CD4-positive, alpha-beta T cell (primary cell): ENCODE data around the gene NPIPA8. TPM values are rescaled to one million over a fixed set of nuclear protein-coding genes. Genes with fewer than 3 reads are reported as not detected.
"Not testable (repeated sequence)": the region's sequence is repeated elsewhere in the genome, so short reads cannot be mapped to it uniquely, and the experiment has no call there.

Experiments
- ATAC-seq: fragments of 200-7000 bp; cut with Tn5 transposase; one replicate; pipeline ENCODE4 v1.10.0; 2022; ENCODE audit warnings: mild to moderate bottlenecking; ENCODE audit not compliant: poor library complexity
- CTCF ChIA-PET: fragments of 350-600 bp; sonication (Branson Sonifier 250); formaldehyde crosslinking; loops from one replicate; lab custom pipeline; 2021; ENCODE audit warnings: antibody characterized with exemption, inconsistent platforms; lab: Charles Lee
- POLR2A ChIA-PET: fragments of 350-600 bp; sonication (Branson Sonifier 250); formaldehyde crosslinking; loops from one replicate; lab custom pipeline; 2021; ENCODE audit warnings: antibody characterized with exemption, inconsistent platforms; lab: Charles Lee
- DNase-seq, 14 experiments: peaks; one replicate each; pipeline ENCODE4 v3.0.0-alpha.2; 2013 to 2020; ENCODE audit warnings: mixed read lengths in 2 of 14
- H3K27ac ChIP-seq, 2 donors: one replicate each; pipeline versions ENCODE4 v1.5.1 to v1.7.0; 2013; ENCODE audit warnings: low read length in 2 of 2, low read depth in 1 of 2, mild to moderate bottlenecking in 1 of 2
- H3K27me3 ChIP-seq, 2 experiments: 1 replicate in 1 of 2; 2 replicates in 1 of 2; pipeline versions ENCODE4 v1.6.1 to v1.7.0; 2013; ENCODE audit warnings: low read length in 2 of 2, control low read depth in 1 of 2, mild to moderate bottlenecking in 1 of 2, moderate library complexity in 1 of 2; ENCODE audit not compliant: insufficient read depth in 2 of 2, control insufficient read depth in 1 of 2
- H3K36me3 ChIP-seq: one replicate; pipeline ENCODE4 v1.6.1; 2013; ENCODE audit warnings: low read length, control low read depth; ENCODE audit not compliant: insufficient read depth
- H3K4me1 ChIP-seq: one replicate; pipeline ENCODE4 v1.6.1; 2013; ENCODE audit warnings: low read length, control low read depth; ENCODE audit not compliant: insufficient read depth
- H3K4me3 ChIP-seq: one replicate; pipeline ENCODE4 v1.5.1; 2013; ENCODE audit warnings: mild to moderate bottlenecking, low read length, moderate library complexity
- H3K9me3 ChIP-seq, 2 experiments: 1 replicate in 1 of 2; 2 replicates in 1 of 2; pipeline versions ENCODE4 v1.6.1 to v1.7.0; 2013; ENCODE audit warnings: low read length in 2 of 2, mild to moderate bottlenecking in 2 of 2, control low read depth in 1 of 2, moderate library complexity in 1 of 2; ENCODE audit not compliant: control insufficient read depth in 1 of 2, insufficient read depth in 1 of 2
- H3K27ac Mint-ChIP-seq: one replicate; pipeline ENCODE4 v1.8.0; 2020; ENCODE audit warnings: mixed read lengths
- H3K27me3 Mint-ChIP-seq: one replicate; pipeline ENCODE4 v1.8.0; 2021; ENCODE audit warnings: mixed read lengths
- H3K36me3 Mint-ChIP-seq: one replicate; pipeline ENCODE4 v1.8.0; 2021; ENCODE audit warnings: low read depth, mixed read lengths
- H3K4me1 Mint-ChIP-seq: one replicate; pipeline ENCODE4 v1.8.0; 2021; ENCODE audit warnings: low read depth, mixed read lengths
- H3K4me3 Mint-ChIP-seq: one replicate; pipeline ENCODE4 v1.8.0; 2020; ENCODE audit warnings: mild to moderate bottlenecking, mixed read lengths
- H3K9me3 Mint-ChIP-seq: one replicate; pipeline ENCODE4 v1.8.0; 2020; ENCODE audit warnings: mixed read lengths
- intact Hi-C, 2 experiments: fragments of 100-400 bp; cut with DNase I in 1 of 2; cut with micrococcal nuclease in 1 of 2; formaldehyde crosslinking; loops; one replicate each; pipeline versions ENCODE4 v1.15.1 to v1.9.0; 2023 to 2025; cut with DNase I, micrococcal nuclease
- total RNA-seq, 174 experiments: library from RNA in 2 of 174; stranded (reverse) in 2 of 174; gene quantifications; one replicate each; pipeline ENCODE4 v1.2.3 and lab custom pipeline; 2021 to 2026

NPIPA8 gene
- total RNA-seq, 2 experiments from 2014 or later: 46.8 to 52.2 TPM

DNA sequence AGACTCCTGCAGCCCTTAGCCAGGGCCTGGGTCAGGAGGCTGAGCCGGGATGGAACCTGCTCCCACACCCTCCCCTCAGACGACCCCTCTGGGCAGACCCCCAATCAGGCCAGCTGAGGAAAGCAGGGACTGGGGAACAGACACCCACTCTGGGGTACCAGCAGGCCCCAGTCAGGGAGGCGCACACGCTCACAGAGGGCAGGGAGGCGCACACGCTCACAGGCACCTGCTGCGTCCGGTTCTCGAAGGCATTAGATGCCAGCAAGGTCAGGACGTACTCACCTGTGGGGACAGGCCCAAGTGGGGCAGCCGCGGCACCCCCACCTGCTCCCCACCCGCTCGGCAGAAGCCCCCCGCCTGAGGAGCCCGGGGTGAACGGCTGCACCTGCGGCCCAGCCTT is 8.1 kb upstream of the NPIPA8 start:
- H3K36me3 ChIP-seq, H3K9me3 Mint-ChIP-seq, H3K4me3 ChIP-seq, intact Hi-C loops, H3K27ac ChIP-seq, ATAC-seq, H3K4me1 ChIP-seq, H3K27me3 Mint-ChIP-seq, H3K27me3 ChIP-seq, H3K4me3 Mint-ChIP-seq, POLR2A ChIA-PET, H3K4me1 Mint-ChIP-seq, H3K27ac Mint-ChIP-seq, H3K9me3 ChIP-seq, CTCF ChIA-PET, H3K36me3 Mint-ChIP-seq, DNase-seq: not testable (repeated sequence)

DNA sequence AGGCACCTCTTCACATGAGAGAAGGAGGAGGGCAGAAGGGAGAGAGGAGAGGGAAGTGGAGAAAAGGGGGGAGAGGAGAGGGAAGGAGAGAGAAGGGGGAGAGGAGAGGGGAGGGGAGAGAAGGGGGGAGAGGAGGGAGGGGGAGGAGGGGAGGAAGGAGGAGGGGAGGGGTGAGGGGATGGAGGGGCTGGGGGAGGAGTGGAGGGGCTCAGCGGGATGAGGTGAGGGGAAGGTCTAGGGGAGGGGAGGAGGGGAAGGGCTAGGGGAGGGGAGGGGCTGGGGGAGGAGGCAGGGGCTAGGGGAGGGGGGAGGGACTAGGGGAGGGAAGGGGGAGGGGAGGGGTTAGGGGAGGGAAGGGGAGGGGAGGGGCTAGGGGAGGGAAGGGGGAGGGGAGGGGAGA is 5.5 kb upstream of the NPIPA8 start:
- H3K4me1 ChIP-seq, POLR2A ChIA-PET, H3K9me3 Mint-ChIP-seq, DNase-seq, H3K27me3 ChIP-seq, intact Hi-C loops, H3K9me3 ChIP-seq, H3K36me3 ChIP-seq, H3K36me3 Mint-ChIP-seq, H3K4me3 Mint-ChIP-seq, H3K27ac ChIP-seq, H3K4me3 ChIP-seq, CTCF ChIA-PET, H3K27me3 Mint-ChIP-seq, H3K27ac Mint-ChIP-seq, H3K4me1 Mint-ChIP-seq, ATAC-seq: not testable (repeated sequence)

DNA sequence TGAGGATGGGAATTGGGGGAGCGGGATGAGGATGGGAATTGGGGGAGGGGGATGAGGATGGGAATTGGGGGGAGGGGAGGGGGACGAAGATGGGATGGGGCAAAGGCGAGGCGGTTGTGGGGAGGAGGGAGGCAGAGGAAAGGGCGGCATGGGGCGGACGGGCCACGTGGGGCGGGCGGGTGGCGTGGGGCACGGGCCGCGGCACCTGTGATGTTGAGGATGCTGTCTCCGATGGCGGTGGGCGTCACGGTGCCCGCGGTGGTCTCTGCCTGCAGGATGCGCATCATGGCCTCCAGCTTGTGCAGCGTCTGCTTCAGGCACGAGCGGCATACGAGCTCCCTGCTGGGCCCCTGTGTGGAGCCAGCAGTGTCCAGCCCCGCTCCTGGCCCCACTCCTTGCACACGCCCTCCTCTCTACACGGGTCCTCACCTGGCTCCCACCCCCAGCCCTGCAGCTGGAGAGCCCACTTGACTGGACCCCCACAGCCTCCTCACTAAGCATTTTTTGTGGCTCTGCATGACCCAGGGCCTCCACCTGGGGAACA is 5.0 kb upstream of the NPIPA8 start:
- DNase-seq, H3K4me1 Mint-ChIP-seq, H3K4me1 ChIP-seq, POLR2A ChIA-PET, H3K27me3 Mint-ChIP-seq, intact Hi-C loops, H3K4me3 Mint-ChIP-seq, H3K9me3 Mint-ChIP-seq, H3K36me3 ChIP-seq, H3K9me3 ChIP-seq, H3K36me3 Mint-ChIP-seq, H3K27ac Mint-ChIP-seq, H3K4me3 ChIP-seq, H3K27ac ChIP-seq, H3K27me3 ChIP-seq, ATAC-seq, CTCF ChIA-PET: not testable (repeated sequence)

DNA sequence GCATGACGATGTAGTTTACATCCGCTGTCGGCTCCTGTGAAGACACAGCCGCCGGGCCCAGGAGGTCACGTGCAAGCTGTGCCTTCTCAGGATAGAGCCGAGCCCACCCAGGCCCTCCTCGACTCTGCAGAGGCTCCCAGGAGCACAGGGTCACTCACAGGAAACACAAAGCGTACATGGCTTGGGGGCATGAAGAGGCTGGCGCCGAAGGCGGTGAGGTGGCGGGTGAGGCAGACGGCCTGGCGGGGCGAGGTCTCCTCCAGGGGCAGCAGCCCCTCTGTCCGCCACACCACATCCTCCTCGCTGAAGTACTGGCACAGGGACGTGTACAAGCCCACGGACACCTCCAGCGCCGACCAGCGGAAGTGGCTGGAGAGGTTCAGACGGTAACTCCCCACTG is 2.7 kb upstream of the NPIPA8 start:
- POLR2A ChIA-PET, H3K27me3 ChIP-seq, H3K27me3 Mint-ChIP-seq, H3K4me1 Mint-ChIP-seq, H3K9me3 Mint-ChIP-seq, H3K4me3 Mint-ChIP-seq, H3K27ac Mint-ChIP-seq, H3K4me3 ChIP-seq, H3K9me3 ChIP-seq, H3K27ac ChIP-seq, H3K4me1 ChIP-seq, intact Hi-C loops, CTCF ChIA-PET, ATAC-seq, H3K36me3 Mint-ChIP-seq, H3K36me3 ChIP-seq: not testable (repeated sequence)
- peak in 1 of 14 experiments; percentile 0 for DNase-seq

DNA sequence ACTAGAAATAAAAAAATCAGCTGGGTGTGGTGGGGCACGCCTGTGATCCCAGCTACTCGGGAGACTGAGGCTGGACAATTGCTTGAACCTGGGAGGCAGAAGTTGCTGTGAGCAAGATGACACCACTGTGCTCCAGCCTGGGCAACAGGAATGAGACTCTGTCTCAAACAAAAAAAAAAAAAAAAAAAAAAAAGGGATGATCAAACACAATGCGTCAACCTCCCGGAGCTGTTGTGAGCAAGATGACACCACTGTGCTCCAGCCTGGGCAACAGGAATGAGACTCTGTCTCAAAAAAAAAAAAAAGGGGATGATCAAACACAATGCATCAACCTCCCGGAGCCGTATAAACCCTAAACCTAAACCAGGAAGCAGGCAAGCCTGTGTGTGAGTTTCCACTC is 24.7 kb downstream of the NPIPA8 start:
- H3K9me3 Mint-ChIP-seq, H3K4me3 ChIP-seq, H3K27me3 ChIP-seq, H3K36me3 Mint-ChIP-seq, H3K27me3 Mint-ChIP-seq, H3K27ac ChIP-seq, intact Hi-C loops, POLR2A ChIA-PET, H3K36me3 ChIP-seq, DNase-seq, H3K4me3 Mint-ChIP-seq, H3K27ac Mint-ChIP-seq, ATAC-seq, H3K4me1 Mint-ChIP-seq, H3K9me3 ChIP-seq, CTCF ChIA-PET, H3K4me1 ChIP-seq: not testable (repeated sequence)

DNA sequence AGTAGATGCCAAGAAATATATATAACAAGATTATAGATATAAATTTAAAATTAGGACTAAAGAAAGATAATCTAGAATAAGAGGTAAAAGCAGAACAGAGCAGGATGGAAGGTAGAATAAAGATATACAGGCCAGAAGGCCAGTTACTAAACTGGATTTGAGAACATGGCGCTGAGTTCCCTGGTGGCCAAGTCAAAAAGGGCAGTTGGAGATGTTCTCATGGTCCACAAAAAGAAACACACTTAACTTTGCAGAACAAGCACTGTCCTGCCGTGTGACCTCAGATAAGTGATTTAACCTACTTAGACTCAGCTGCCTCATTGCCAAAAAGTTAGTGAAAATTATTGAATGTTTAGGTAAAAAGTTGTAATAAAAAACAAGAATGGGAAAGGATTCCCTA is 27.4 kb downstream of the NPIPA8 start:
- intact Hi-C loops, H3K36me3 ChIP-seq, H3K36me3 Mint-ChIP-seq, H3K9me3 Mint-ChIP-seq, H3K4me1 Mint-ChIP-seq, H3K27ac ChIP-seq, H3K4me1 ChIP-seq, H3K9me3 ChIP-seq, H3K27me3 ChIP-seq, H3K27me3 Mint-ChIP-seq, CTCF ChIA-PET, ATAC-seq, DNase-seq, H3K27ac Mint-ChIP-seq, POLR2A ChIA-PET, H3K4me3 Mint-ChIP-seq, H3K4me3 ChIP-seq: not testable (repeated sequence)

DNA sequence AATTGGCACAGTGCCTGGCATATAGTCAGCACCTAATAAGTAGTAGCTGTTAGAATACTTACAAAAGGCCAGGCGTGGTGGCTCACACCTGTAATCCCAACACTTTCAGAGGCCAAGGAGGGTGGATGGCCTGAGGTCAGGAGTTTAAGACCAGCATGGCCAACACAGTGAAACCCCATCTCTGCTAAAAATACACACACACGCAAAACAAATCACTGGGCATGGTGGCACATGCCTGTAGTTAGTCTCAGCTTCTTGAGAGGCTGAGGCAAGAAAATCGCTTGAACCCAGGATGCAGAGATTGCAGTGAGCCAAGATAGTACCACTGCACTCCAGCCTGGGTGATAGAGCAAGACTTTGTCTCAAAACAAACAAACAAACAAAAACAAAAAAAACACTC is 29.3 kb downstream of the NPIPA8 start:
- H3K27ac Mint-ChIP-seq, H3K4me3 ChIP-seq, H3K4me1 Mint-ChIP-seq, CTCF ChIA-PET, ATAC-seq, H3K36me3 Mint-ChIP-seq, H3K4me3 Mint-ChIP-seq, intact Hi-C loops, H3K27me3 ChIP-seq, H3K36me3 ChIP-seq, H3K4me1 ChIP-seq, H3K9me3 Mint-ChIP-seq, POLR2A ChIA-PET, DNase-seq, H3K27me3 Mint-ChIP-seq, H3K9me3 ChIP-seq, H3K27ac ChIP-seq: not testable (repeated sequence)
